A549 (cell line): Measurements from ENCODE around the gene UBE2K. TPM values are rescaled to one million over a fixed set of nuclear protein-coding genes. Genes with fewer than 3 reads are reported as not detected.
A peak's percentile ranks its signal among the peaks of the same experiment; 100 is the strongest.

Source experiments
- ATAC-seq, 2 experiments: fragments of 200-7000 bp in 1 of 2; fragments of >200 bp in 1 of 2; cut with Nextera tagmentation in 1 of 2; cut with Tn5 transposase in 1 of 2; 3 replicates each; pipeline versions ENCODE4 v1.8.0 to v1.9.1; 2018 to 2020; ENCODE audit warnings: mild to moderate bottlenecking in 1 of 2, moderate library complexity in 1 of 2
- CTCF ChIA-PET: fragments of 300-600 bp; sonication (Branson Sonifier 250); formaldehyde crosslinking; extraction: SDS; loops from one replicate; lab custom pipeline; 2021; ENCODE audit warnings: antibody characterized with exemption, inconsistent platforms; lab: Yijun Ruan, JAX
- POLR2A ChIA-PET: fragments of 350-600 bp; formaldehyde crosslinking; extraction: SDS; loops from one replicate; lab custom pipeline; 2021; ENCODE audit warnings: antibody characterized with exemption, inconsistent platforms; lab: Yijun Ruan, JAX
- DNase-seq, 2 experiments: peaks; one replicate each; pipeline versions ENCODE4 v3.0.0 to v3.0.0-alpha.2; 2011 to 2016; ENCODE audit warnings: low read depth in 1 of 2, low spot score in 1 of 2
- FAIRE-seq: peaks from 2 replicates; lab custom pipeline; 2011; peaks lifted over from hg19 to GRCh38; lab: Jason Lieb, UNC
- H3K27ac ChIP-seq, 2 experiments: fragments of >200 bp; sonication (Bioruptor Twin); formaldehyde crosslinking; 3 replicates each; pipeline ENCODE4 v1.5.1; 2016 to 2017
- H3K4me1 ChIP-seq: fragments of >200 bp; sonication (Bioruptor Twin); formaldehyde crosslinking; 3 replicates; pipeline ENCODE4 v1.6.1; 2016
- H3K4me2 ChIP-seq: fragments of >200 bp; sonication (Bioruptor Twin); formaldehyde crosslinking; 3 replicates; pipeline ENCODE4 v1.6.1; 2016
- H3K4me3 ChIP-seq: fragments of >200 bp; sonication (Bioruptor Twin); formaldehyde crosslinking; 3 replicates; pipeline ENCODE4 v1.5.1; 2016
- H3K9me3 ChIP-seq: fragments of >200 bp; sonication (Bioruptor Twin); formaldehyde crosslinking; 3 replicates; pipeline ENCODE4 v1.6.1; 2016
- BHLHE40 ChIP-seq: IDR thresholded peaks from 2 replicates; pipeline ENCODE4 v1.6.1; 2012; ENCODE audit warnings: low read depth, low read length, inconsistent platforms
- CBX2 ChIP-seq: fragments of 200-600 bp; sonication (generic); IDR thresholded peaks from 2 replicates; pipeline ENCODE4 v1.6.1; 2016; ENCODE audit warnings: low read depth, mild to moderate bottlenecking, borderline replicate concordance
- CEBPB ChIP-seq, 2 experiments: fragments of >200 bp in 1 of 2; sonication (Bioruptor Twin) in 1 of 2; formaldehyde crosslinking in 1 of 2; IDR thresholded peaks; 2 replicates each; pipeline ENCODE4 v1.6.1; 2012 to 2016
- CHD4 ChIP-seq: fragments of 200-600 bp; sonication (generic); IDR thresholded peaks from 2 replicates; pipeline ENCODE4 v1.6.1; 2016; ENCODE audit warnings: antibody characterized with exemption, mild to moderate bottlenecking, borderline replicate concordance
- EHF ChIP-seq: fragments of 250-450 bp; sonication (Bioruptor Pico); IDR thresholded peaks from 2 replicates; pipeline ENCODE4 v1.5.0; 2020; ENCODE audit warnings: mild to moderate bottlenecking
- EHMT2 ChIP-seq: fragments of 200-600 bp; sonication (generic); IDR thresholded peaks from 2 replicates; pipeline ENCODE4 v1.6.1; 2016; ENCODE audit warnings: antibody characterized with exemption, low read depth, mild to moderate bottlenecking, moderate library complexity
- FOXS1 ChIP-seq: fragments of 250-450 bp; sonication (Bioruptor Pico); IDR thresholded peaks from 2 replicates; pipeline ENCODE4 v1.5.0; 2020; ENCODE audit warnings: mild to moderate bottlenecking, moderate library complexity
- HDAC2 ChIP-seq: fragments of 200-600 bp; sonication (generic); IDR thresholded peaks from 2 replicates; pipeline ENCODE4 v1.6.1; 2016
- HEYL ChIP-seq: fragments of 250-450 bp; sonication (Bioruptor Pico); IDR thresholded peaks from 2 replicates; pipeline ENCODE4 v1.8.0; 2021; ENCODE audit warnings: mild to moderate bottlenecking, moderate library complexity
- HOXB13 ChIP-seq: fragments of 250-450 bp; sonication (Bioruptor Pico); IDR thresholded peaks from 2 replicates; pipeline ENCODE4 v1.5.0; 2020; ENCODE audit warnings: low read depth, mild to moderate bottlenecking, moderate library complexity
- JUN ChIP-seq, 2 experiments: fragments of >200 bp; sonication (Bioruptor Twin); formaldehyde crosslinking; IDR thresholded peaks; 2 replicates in 1 of 2; 3 replicates in 1 of 2; pipeline ENCODE4 v1.6.1; 2016 to 2017
- JUNB ChIP-seq: fragments of >200 bp; sonication (Bioruptor Twin); formaldehyde crosslinking; IDR thresholded peaks from 2 replicates; pipeline ENCODE4 v1.6.1; 2016
- MAFK ChIP-seq: fragments of 450-650 bp; IDR thresholded peaks from 2 replicates; pipeline ENCODE4 v1.6.1; 2014; ENCODE audit not compliant: partially characterized antibody
- MAZ ChIP-seq: fragments of 150-350 bp; IDR thresholded peaks from 2 replicates; pipeline ENCODE4 v1.6.1; 2014; ENCODE audit warnings: antibody characterized with exemption, low read depth, low read length, borderline replicate concordance
- NFE2L2 ChIP-seq: fragments of 150-350 bp; conservative IDR thresholded peaks from 2 replicates; pipeline ENCODE4 v1.6.1; 2014; ENCODE audit warnings: low read length
- NR3C1 ChIP-seq: fragments of >200 bp; sonication (Bioruptor Twin); formaldehyde crosslinking; IDR thresholded peaks from 3 replicates; pipeline ENCODE4 v1.6.1; 2017
- PHF8 ChIP-seq: fragments of 200-600 bp; sonication (generic); IDR thresholded peaks from 2 replicates; pipeline ENCODE4 v1.6.1; 2016; ENCODE audit warnings: low read depth, mild to moderate bottlenecking, antibody characterized with exemption, moderate library complexity, borderline replicate concordance
- POLR2AphosphoS2 ChIP-seq: conservative IDR thresholded peaks from 2 replicates; pipeline ENCODE4 v1.6.1; 2012; ENCODE audit warnings: low read length, improper control_type of control experiment, inconsistent platforms
- RAD21 ChIP-seq, 2 experiments: fragments of >200 bp in 1 of 2; sonication (Bioruptor Twin) in 1 of 2; formaldehyde crosslinking in 1 of 2; IDR thresholded peaks in 1 of 2; conservative IDR thresholded peaks in 1 of 2; 2 replicates in 1 of 2; 3 replicates in 1 of 2; pipeline ENCODE4 v1.6.1; 2012 to 2018; ENCODE audit warnings: inconsistent platforms in 1 of 2
- RNF2 ChIP-seq: fragments of 200-600 bp; sonication (generic); IDR thresholded peaks from 2 replicates; pipeline ENCODE4 v1.6.1; 2016; ENCODE audit warnings: low read depth, mild to moderate bottlenecking, antibody characterized with exemption, moderate library complexity, borderline replicate concordance
- SMC3 ChIP-seq: fragments of >200 bp; sonication (Bioruptor Twin); formaldehyde crosslinking; IDR thresholded peaks from 3 replicates; pipeline ENCODE4 v1.6.1; 2018; ENCODE audit warnings: inconsistent platforms
- TFCP2L1 ChIP-seq: fragments of 250-450 bp; sonication (Bioruptor Pico); IDR thresholded peaks from 2 replicates; pipeline ENCODE4 v1.5.0; 2021; ENCODE audit warnings: mild to moderate bottlenecking
- TP53 ChIP-seq: fragments of 250-450 bp; sonication (Bioruptor Pico); IDR thresholded peaks from 2 replicates; pipeline ENCODE4 v1.5.0; 2021; ENCODE audit warnings: mild to moderate bottlenecking, moderate library complexity
- WGBS: methylation state at CpG from one replicate; pipeline ENCODE4 v1.1.6; 2017; ENCODE audit errors: missing lambda C conversion rate; 5-methylcytosine and 5-hydroxymethylcytosine counted together
- polyA plus RNA-seq, 4 experiments: library from polyadenylated mRNA; depleted of rRNA in 3 of 4; stranded (reverse); fragments of >200 nt; fragmentation: RNase III in 1 of 4; extraction: RNeasy Plus Mini Kit Qiagen cat#74134 plus additional on column Dnase treatment in 1 of 4; gene quantifications; 2 replicates in 3 of 4; 3 replicates in 1 of 4; pipeline ENCODE4 v1.2.3, GENCODE V29; 2011 to 2017
- TF ChIP-seq, protein P1 (sequence below): fragments of >200 bp; sonication (Bioruptor Twin); formaldehyde crosslinking; IDR thresholded peaks from 3 replicates; pipeline ENCODE4 v1.6.1; 2016
- TF ChIP-seq, protein P2 (sequence below): fragments of >200 bp; sonication (Bioruptor Twin); formaldehyde crosslinking; IDR thresholded peaks from 2 replicates; pipeline ENCODE4 v1.6.1; 2016
- TF ChIP-seq, protein P3 (sequence below): fragments of 250-450 bp; sonication (Bioruptor Pico); IDR thresholded peaks from 2 replicates; pipeline ENCODE4 v1.5.0; 2020; ENCODE audit warnings: low read depth, mild to moderate bottlenecking, moderate library complexity
- TF ChIP-seq, protein P4 (sequence below): IDR thresholded peaks from 2 replicates; pipeline ENCODE4 v1.6.1; 2012
- TF ChIP-seq, protein P5 (sequence below): fragments of 250-450 bp; sonication (Bioruptor Pico); IDR thresholded peaks from 2 replicates; pipeline ENCODE4 v1.5.0; 2021; ENCODE audit warnings: mild to moderate bottlenecking, moderate library complexity, borderline replicate concordance
- TF ChIP-seq, protein P6 (sequence below): fragments of 150-350 bp; IDR thresholded peaks from 2 replicates; pipeline ENCODE4 v1.6.1; 2014; ENCODE audit warnings: low read depth, mild to moderate bottlenecking, low read length
- TF ChIP-seq, protein P7 (sequence below): fragments of >200 bp; sonication (Bioruptor Twin); formaldehyde crosslinking; IDR thresholded peaks from 3 replicates; pipeline ENCODE4 v1.5.1; 2016

The UBE2K gene
- polyA plus RNA-seq, 2 of the 4 experiments (the other 2 are of a cell fraction), result 103 to 130 TPM

DNA sequence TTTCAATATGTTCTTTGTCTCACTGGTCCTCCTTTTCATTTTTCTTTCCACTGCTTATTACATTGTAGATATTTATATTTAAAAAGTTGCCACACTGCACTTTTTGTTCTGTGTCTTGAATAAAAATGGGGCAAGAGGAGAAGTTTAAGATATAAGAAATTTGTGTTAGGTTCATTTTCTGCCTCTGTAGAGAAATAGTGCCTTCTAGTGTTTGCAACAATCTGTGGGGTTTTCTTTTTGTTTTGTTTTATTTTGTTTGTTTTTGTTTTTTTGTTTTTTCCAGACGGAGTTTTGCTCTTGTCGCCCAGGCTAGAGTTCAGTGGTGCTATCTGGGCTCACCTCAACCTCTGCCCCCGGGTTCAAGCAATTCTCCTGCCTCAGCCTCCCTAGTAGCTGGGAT, 39.2 kb upstream of the UBE2K start:
- Histone ChIP-seq H3K4me3 (no peak overlapping the region), H3K4me1 (peaks cover 7% of the 10 kb centered on the region; the same call in 2 of the 3 replicates), H3K4me2 (no peak overlapping the region), H3K9me3 (no peaks in the 10 kb centered on the region), H3K27ac (no peak overlapping the region)
- DNase-seq, result no peak
- no peak for ATAC-seq
- ChIA-PET CTCF (interaction anchor here (0.5 to 1.6 kb wide), 2 partner anchors 11 to 190 kb away, joined by 3 to 5 read pairs; no protein-coding TSS in a partner anchor), POLR2A (no interaction called here)
- 63% methylated on average over 3 of the region's 3 CpGs for WGBS
- TF ChIP-seq, protein P1, sequence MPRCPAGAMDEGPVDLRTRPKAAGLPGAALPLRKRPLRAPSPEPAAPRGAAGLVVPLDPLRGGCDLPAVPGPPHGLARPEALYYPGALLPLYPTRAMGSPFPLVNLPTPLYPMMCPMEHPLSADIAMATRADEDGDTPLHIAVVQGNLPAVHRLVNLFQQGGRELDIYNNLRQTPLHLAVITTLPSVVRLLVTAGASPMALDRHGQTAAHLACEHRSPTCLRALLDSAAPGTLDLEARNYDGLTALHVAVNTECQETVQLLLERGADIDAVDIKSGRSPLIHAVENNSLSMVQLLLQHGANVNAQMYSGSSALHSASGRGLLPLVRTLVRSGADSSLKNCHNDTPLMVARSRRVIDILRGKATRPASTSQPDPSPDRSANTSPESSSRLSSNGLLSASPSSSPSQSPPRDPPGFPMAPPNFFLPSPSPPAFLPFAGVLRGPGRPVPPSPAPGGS, result no peak
- TF ChIP-seq JUN (IDR thresholded peaks at IDR 0.05) (no peak), TFCP2L1 (no peak), RNF2 (no peak), NFE2L2 (no peak), PHF8 (no peak), NR3C1 (no peak), CEBPB (IDR thresholded peaks at IDR 0.05) (no peak), HOXB13 (CRISPR knock-in tag) (no peak), EHF (no peak), MAZ (no peak), CBX2 (no peak), HEYL (CRISPR knock-in tag) (no peak), MAFK (peak; percentile 9), SMC3 (peak; percentile 40), BHLHE40 (no peak), HDAC2 (no peak), RAD21 (conservative IDR thresholded peaks at IDR 0.05 in 1 of 2, IDR thresholded peaks at IDR 0.05 in 1 of 2) (peak; percentile 51 to 61), FOXS1 (no peak), POLR2AphosphoS2 (no peak), EHMT2 (no peak), JUNB (no peak), CHD4 (no peak), TP53 (CRISPR knock-in tag) (no peak)
- TF ChIP-seq, protein P2, sequence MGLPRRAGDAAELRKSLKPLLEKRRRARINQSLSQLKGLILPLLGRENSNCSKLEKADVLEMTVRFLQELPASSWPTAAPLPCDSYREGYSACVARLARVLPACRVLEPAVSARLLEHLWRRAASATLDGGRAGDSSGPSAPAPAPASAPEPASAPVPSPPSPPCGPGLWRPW, result no peak
- TF ChIP-seq, protein P3, sequence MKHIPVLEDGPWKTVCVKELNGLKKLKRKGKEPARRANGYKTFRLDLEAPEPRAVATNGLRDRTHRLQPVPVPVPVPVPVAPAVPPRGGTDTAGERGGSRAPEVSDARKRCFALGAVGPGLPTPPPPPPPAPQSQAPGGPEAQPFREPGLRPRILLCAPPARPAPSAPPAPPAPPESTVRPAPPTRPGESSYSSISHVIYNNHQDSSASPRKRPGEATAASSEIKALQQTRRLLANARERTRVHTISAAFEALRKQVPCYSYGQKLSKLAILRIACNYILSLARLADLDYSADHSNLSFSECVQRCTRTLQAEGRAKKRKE (CRISPR knock-in tag), result no peak
- TF ChIP-seq, protein P4, sequence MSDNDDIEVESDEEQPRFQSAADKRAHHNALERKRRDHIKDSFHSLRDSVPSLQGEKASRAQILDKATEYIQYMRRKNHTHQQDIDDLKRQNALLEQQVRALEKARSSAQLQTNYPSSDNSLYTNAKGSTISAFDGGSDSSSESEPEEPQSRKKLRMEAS, result no peak
- TF ChIP-seq, protein P5, sequence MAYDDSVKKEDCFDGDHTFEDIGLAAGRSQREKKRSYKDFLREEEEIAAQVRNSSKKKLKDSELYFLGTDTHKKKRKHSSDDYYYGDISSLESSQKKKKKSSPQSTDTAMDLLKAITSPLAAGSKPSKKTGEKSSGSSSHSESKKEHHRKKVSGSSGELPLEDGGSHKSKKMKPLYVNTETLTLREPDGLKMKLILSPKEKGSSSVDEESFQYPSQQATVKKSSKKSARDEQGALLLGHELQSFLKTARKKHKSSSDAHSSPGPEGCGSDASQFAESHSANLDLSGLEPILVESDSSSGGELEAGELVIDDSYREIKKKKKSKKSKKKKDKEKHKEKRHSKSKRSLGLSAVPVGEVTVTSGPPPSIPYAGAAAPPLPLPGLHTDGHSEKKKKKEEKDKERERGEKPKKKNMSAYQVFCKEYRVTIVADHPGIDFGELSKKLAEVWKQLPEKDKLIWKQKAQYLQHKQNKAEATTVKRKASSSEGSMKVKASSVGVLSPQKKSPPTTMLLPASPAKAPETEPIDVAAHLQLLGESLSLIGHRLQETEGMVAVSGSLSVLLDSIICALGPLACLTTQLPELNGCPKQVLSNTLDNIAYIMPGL, result no peak
- TF ChIP-seq, protein P6, sequence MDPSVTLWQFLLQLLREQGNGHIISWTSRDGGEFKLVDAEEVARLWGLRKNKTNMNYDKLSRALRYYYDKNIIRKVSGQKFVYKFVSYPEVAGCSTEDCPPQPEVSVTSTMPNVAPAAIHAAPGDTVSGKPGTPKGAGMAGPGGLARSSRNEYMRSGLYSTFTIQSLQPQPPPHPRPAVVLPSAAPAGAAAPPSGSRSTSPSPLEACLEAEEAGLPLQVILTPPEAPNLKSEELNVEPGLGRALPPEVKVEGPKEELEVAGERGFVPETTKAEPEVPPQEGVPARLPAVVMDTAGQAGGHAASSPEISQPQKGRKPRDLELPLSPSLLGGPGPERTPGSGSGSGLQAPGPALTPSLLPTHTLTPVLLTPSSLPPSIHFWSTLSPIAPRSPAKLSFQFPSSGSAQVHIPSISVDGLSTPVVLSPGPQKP, result no peak
- TF ChIP-seq, protein P7, sequence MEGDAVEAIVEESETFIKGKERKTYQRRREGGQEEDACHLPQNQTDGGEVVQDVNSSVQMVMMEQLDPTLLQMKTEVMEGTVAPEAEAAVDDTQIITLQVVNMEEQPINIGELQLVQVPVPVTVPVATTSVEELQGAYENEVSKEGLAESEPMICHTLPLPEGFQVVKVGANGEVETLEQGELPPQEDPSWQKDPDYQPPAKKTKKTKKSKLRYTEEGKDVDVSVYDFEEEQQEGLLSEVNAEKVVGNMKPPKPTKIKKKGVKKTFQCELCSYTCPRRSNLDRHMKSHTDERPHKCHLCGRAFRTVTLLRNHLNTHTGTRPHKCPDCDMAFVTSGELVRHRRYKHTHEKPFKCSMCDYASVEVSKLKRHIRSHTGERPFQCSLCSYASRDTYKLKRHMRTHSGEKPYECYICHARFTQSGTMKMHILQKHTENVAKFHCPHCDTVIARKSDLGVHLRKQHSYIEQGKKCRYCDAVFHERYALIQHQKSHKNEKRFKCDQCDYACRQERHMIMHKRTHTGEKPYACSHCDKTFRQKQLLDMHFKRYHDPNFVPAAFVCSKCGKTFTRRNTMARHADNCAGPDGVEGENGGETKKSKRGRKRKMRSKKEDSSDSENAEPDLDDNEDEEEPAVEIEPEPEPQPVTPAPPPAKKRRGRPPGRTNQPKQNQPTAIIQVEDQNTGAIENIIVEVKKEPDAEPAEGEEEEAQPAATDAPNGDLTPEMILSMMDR, result peak; percentile 44
- no peak for FAIRE-seq
